Erythroblast (primary cell): Measurements from ENCODE around the gene ZBTB34.

ENCODE experiments used
- GATA1 ChIP-seq: IDR thresholded peaks from 2 replicates; pipeline ENCODE4 v1.6.1; 2011; ENCODE audit warnings: low read depth, mild to moderate bottlenecking, control low read depth, low read length, moderate library complexity
- POLR2A ChIP-seq: IDR thresholded peaks from 2 replicates; pipeline ENCODE4 v1.6.1; 2011; ENCODE audit warnings: mild to moderate bottlenecking, low read length

DNA sequence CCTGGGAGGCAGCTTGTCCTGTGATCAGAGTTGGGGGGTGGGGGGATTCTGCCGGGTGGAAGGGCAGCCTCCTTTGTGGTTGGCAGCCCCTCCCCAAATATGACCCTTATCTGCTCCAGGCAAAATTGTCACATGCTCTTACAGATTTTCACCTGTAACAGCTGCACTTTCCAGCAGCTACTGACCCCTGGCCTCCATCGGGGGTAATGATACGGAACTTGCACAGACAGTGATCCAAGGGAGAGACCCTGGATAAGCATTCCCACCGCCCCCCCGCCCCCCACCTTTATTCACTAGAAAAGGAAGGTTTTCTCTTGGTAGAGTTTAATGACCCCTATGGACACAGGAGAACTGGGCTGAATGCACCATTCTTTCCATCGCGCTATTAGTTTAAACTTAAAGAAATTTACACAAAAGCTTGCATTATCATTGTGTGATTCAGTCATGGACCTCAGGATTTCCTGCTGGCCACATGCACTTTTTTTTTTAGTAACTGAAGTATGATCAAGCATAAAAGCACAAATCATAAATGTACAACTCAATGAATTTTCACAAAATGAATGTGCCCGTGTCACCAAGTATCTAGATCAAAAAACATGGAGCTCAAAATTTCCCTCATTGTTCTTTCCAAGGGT is 10.7 kb upstream of the ZBTB34 start:
- TF ChIP-seq POLR2A, result no peak
- no peak for TF ChIP-seq GATA1
